Mammary epithelial cell (primary cell): ENCODE measurements around the gene CDHR2.

Experiments
- CTCF ChIP-seq, 2 donors: IDR thresholded peaks in 1 of 2; conservative IDR thresholded peaks in 1 of 2; 2 replicates each; pipeline ENCODE4 v1.5.1; 2011 to 2012; ENCODE audit warnings: inconsistent platforms in 2 of 2, low read length in 2 of 2, mild to moderate bottlenecking in 2 of 2, control low read depth in 1 of 2, low read depth in 1 of 2; ENCODE audit not compliant: insufficient read depth in 1 of 2; ENCODE audit errors: extremely low read depth in 1 of 2
- EZH2 ChIP-seq: IDR thresholded peaks from 2 replicates; pipeline ENCODE4 v1.6.1; 2012; ENCODE audit warnings: low read length, inconsistent platforms, borderline replicate concordance

GRCh38 chr5:176633598-176633997 is 84.5 kb downstream of the CDHR2 start:
- no peak for TF ChIP-seq CTCF (conservative IDR thresholded peaks at IDR 0.05 in 1 of 2, IDR thresholded peaks at IDR 0.05 in 1 of 2; ENCODE audit: extremely low read depth in 1 of 2, insufficient read depth in 1 of 2, low read depth in 1 of 2, low read length in 2 of 2)
- TF ChIP-seq EZH2 = no peak
